Inferior parietal cortex (tissue), 1 donor: ENCODE measurements around the gene ETFA.

Experiments used
- DNase-seq: peaks from one replicate; pipeline ENCODE4 v3.0.0-alpha.2; 2016; ENCODE audit errors: extremely low spot score

Gene ETFA

DNA sequence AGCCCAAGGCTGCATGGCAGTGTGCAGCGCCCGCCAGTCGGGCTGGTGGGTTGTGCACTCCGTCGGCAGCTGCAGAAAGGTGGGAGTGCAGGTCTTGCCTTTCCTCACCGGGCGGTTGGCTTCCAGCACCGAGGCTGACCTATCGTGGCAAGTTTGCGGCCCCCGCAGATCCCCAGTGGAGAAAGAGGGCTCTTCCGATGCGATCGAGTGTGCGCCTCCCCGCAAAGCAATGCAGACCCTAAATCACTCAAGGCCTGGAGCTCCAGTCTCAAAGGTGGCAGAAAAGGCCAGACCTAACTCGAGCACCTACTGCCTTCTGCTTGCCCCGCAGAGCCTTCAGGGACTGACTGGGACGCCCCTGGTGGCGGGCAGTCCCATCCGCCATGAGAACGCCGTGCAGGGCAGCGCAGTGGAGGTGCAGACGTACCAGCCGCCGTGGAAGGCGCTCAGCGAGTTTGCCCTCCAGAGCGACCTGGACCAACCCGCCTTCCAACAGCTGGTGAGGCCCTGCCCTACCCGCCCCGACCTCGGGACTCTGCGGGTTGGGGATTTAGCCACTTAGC is 29.6 kb upstream of the ETFA start:
- no peak for DNase-seq

DNA sequence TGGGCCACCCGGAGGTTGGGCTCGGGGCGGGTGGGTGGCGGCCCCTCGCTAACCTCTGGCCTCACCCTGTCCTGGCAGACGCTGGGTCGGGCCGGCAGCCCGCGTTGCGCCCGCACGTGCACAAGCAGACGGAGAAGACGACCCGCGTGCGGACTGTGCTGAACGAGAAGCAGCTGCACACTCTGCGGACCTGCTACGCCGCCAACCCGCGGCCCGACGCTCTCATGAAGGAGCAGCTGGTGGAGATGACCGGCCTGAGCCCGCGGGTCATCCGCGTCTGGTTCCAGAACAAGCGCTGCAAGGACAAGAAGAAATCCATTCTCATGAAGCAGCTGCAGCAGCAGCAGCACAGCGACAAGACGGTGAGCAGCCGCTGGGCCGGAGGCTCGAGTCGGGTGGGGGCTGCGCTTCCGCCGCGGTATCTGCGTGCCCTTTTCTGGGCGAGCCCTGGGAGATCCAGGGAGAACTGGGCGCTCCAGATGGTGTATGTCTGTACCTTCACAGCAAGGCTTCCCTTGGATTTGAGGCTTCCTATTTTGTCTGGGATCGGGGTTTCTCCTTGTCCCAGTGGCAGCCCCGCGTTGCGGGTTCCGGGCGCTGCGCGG is 29.0 kb upstream of the ETFA start:
- no peak for DNase-seq

DNA sequence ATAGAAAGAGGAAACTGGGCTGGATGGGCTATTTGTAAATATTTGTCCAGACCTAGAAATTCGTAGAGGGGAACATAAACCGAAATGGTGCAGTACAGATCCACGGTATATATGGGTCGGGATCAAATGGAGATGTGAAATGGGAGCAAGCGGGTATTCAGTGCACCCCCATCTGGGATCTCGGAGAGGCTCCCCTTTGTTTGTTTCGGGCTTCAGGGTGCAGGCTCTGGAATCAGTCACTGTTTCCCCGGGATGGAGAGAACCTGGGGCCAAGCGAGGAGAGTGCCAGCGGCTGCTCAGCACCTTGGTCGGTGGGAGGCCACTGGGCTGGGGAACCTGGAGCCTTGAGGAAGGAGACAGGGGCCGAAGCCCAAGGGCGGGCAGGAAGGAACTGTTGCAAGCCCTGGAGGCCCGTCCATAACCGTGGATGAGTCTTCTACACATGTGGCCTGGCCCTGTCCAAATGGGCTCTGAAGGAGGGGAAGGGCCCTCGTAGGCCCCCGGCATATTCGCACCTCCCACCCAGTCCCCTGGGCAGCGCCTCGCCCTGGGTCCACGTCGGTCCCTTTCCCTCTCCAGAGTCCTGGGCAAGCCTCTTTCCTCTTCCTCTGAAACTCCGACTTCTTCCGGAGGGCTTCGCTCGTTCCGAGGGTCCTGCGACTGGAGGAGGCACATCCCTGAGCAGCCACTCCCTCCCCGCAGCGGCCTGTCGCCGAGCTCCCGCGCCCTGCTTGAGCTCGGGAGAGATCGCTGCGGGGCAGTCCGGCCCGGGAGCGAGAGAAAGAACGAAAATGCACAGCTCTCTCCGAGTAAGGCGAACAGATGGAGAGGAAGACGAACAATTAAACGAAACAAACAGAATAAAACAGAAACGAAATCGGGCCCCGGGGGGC is 28.3 kb upstream of the ETFA start:
- no peak for DNase-seq

DNA sequence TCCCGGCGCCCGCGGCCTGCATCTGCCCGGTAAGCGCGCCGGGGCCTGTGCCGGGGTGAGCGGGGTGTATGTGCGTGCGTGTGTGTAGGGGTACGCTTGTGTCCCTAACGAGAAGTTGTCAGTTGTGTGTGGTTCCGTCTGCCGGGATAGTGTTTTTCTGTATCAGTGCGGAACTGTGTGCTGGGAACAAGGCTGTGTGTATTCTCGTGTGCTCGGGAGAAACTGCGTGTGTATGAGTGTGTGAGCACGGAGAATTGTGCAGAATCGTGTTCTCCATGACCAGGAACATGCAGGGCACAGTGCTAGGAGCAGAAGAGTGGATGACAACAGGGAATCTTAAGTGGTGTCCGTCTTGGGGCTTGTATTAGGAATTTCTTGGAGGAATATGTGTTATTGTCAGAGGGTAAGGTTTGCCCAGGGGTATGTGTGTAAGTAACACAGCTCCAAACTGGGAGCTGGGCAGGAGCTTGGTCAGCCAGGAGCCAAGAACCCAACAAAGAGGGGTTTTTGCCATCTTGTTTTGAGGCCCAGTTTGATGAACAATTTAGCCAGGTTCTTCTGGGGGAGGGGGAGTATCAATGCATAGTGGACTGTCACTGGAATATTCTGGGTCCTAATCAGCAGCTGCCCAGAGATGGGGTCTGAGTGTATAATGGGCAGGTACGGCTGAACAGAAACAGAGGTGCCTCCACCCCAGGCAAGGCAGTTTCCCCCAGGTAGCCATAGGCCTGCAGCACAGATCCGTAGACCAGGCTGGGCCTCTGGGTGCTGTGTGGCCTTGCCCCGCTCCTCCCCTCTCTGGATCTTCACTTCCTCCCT is 27.4 kb upstream of the ETFA start:
- DNase-seq: no peak

DNA sequence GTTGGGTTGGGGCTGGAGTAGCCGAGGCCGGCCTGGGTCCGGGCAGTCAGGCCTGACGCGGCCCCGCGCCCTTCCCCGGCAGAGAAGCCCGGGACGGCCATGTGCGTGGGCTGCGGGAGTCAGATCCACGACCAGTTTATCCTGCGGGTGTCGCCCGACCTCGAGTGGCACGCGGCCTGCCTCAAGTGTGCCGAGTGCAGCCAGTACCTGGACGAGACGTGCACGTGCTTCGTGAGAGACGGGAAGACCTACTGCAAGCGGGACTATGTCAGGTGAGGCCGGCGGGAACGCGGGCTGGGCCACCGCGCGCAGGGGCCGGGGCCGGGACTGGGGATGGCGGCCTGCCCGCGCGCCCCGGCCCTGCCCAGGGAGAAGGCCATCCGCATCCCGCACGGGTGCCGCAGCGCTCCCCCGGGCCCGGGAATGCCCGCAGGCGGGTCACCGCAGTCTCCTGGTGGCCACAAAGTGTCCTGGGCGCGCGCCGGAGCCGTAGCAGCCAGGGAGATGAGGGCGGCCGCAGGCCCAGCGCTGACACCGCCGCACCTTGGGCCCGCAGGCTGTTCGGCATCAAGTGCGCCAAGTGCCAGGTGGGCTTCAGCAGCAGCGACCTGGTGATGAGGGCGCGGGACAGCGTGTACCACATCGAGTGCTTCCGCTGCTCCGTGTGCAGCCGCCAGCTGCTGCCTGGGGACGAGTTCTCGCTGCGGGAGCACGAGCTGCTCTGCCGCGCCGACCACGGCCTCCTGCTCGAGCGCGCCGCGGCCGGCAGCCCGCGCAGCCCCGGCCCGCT is 26.6 kb upstream of the ETFA start:
- no peak for DNase-seq

DNA sequence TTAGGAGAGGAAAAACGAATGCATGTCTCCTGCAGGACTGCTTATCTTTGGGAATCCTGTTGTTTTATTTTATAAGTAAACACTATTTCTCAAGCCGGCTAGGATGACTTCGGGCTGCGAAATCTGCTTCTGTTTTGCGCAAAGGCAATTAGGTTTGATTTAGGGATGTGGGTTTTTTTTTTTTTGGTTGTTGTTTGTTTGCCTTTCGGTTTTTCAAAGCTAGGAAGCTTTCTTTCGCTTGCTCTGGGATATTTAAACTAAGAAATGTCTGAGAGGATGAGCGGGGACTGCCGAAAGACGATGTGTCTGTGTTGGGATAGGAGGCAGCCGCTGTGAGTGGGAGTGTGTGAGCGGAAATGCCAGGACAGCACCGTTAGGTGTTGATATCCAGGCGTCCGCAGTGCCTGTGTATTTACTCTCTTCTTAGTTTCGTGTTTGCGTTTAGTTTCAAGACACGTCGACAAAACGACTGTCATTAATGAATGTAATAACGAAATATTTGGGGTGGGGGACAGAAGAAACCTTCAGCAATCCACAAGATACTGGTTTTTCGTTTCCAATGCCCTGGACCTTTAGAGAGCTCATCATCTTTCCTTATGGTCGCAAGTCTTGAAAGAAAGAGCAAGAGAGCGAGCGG is 25.9 kb upstream of the ETFA start:
- no peak for DNase-seq

DNA sequence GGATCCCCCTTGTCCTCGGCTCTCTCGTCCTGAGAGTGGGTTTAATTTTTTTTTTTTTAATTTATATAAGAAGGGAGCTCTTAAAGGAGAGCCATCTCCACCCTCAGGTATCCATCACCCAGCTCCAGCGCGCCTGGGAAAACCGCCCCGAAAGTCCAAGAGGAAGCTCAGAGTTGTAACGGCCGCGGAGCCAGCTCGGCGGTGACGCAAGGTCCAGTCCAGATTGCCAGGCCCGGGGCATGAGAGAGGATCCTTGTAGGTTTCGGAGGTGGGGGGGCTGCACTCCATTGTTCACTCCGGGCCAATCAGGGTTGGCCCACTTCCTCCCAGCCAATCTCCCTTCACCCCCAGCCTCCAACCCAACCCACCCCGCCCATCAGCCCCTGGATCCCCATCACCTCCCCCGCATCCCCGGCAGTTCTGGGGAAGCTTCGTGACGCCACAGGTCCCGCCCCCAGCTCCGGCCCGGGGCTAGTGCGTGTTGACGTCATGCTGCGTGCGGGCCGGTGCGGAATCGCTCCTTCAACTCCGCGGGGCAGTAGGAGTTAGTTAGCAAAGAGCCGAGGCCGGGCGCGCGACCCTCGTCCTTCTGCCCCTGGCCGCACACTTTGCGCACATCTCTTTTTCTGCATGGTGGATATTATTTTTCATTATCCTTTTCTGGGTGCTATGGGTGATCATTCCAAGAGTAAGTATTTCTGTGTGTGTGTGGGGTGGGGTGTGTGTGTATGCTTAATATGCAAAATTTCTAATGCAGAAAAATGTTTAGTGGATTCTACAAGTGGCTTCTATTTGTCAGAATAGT is 25.2 kb upstream of the ETFA start, which contains the start of gene ISL2:
TSS of gene ISL2 (plus strand) at position 520 of the 805 bp plus-strand sequence. CDS start at position 631, 111 bp downstream.
- peak; percentile 57 for DNase-seq

DNA sequence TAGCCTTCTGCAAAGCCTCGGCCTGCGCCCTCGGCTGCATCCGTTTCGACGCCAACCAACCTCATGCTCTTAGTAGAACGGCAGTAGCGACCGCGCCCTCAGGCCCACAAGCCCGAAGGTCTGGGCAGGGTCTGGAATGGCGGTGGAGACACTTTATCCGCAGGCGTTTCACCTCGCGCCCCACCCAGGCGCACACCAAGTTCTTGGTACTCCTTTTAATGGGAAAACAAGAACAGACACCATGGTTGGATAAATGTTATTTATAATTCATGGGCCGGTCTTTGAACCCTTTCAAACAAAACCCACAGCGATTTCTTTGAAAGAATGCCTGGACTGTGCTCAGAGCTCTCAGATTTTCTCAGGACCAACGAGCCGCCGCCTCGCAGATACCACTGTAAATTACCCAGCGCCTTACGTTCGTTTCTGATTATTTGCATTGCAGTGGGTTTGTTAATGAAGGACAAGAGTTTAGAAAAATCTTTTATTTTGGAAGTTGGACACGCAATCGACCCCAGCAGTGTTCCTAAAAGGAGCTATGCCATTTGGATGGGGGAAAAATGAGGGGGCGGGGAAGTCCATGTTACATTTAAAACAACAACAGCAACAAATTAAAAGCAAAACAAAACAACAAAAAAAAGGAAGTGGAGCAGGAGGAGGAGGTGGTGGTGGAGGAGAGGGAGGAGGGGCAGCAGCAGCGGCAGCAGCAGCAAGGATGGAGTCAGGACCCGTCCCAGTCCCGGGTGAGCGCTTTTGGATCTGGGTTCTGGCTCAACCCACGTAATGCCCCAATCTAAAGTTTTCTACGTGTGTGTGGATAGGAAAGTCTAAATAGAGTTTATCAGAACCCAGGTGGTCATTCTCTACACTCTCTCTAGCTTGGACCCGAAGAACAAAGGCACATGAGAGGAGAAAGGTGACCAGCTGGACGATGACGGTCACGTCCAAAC is 24.3 kb upstream of the ETFA start:
- no peak for DNase-seq

DNA sequence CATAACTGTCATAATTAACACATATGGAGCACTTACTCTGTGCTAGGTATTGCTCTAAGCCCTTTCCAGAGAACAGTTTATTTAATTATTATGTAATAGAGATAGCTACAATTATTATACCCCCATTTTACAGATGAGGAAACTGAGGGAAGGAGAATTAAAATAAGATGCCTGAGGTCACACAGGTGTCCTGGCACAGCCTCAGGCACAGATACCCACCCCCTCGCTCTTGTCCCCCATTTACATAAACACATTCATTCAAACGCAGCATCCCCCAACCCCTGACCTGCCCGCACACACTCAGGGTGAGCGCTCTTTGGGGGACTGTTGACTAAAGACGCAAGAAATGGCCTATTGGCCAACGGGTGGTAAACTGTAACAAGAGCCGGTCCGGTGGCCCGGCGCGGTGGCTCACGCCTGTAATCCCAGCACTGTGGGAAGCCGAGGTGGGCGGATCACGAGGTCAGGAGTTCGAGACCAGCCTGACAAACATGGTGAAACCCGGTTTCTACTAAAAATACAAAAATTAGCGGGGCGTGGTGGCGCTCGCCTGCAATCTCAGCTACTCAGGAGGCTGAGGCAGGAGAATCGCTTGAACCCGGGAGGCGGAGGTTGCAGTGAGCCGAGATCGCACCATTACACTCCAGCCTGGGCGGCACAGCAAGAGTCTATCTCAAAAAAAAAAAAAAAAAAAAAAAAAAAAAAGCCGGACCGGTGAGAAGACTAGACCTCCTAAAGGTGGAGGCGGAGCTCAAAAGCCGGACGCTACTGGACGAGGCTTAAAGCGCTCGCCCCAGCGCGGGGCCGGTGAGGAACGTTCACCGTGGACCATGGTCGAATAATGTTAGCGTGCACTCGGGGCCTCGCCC is 23.4 kb upstream of the ETFA start:
- no peak for DNase-seq

DNA sequence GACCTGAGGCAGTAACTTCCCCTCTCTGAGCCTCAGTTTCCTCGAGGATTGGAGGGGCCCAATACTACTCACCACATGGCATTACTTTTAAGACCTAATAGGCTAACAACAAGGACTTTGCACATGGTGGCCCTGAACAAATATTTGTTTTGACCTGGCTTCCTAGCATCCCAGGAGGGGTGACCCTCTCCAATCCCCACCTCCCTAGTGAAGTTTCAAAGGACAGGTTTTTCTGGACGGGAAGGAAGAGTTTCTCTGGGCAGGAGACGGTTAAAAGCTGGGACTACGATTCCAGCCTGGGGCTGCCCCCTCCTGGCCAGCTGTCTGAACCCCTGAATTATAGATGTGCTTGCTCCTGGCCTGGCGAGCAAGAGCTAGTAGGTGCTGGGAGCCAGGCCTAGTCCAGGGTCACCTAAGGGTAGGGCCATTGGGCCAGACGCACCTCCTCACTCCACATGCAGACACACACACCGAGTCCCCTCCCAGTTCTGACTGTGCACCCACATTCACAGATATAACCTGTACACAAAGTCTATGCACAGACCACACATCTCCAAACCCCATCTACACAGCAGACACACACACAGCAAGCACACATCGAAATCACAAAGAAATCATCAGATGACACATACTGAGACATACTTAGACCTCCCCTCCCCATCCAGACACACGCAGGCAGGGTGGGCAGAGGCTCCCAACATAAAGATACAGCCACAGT is 22.6 kb upstream of the ETFA start:
- DNase-seq: no peak

DNA sequence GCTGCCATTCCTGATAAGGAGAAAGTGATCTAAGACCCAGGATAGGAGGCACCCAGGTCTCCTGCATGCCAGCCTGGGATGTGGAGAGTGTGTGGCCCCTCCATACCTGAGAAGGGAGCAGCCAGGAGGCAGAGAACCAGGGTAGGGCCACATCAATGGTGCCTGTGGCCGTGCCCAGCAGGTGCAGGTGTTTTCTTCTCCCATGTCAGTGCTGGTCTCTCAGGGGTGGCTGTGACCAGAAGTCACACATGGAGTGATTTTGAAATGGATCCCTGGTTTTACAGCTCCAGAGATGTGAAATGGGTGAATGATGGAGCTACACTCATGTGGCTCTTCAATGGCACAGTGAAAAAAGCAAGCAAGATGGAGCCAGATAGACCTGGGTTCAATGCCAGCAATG is 22.0 kb upstream of the ETFA start:
- DNase-seq: no peak

DNA sequence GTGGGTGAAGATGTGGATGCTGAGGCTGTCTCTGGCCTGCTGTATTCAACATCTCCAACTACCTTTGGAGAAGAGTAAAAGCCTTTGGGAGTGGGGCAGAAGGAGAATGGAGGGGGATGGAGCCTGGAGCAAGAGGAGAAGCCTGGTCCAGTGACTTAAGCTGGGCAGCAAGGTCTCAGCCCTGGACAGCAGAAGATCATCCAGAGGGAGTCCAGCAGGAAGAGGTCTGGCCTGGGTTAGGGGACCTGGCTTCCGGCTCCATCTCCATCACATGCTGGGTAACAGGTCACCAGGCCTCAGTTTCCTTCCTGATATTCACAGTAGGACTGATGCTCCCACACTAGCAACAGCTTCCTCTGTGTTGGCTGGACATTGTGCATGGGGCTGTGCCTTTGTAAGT is 21.5 kb upstream of the ETFA start:
- no peak for DNase-seq

DNA sequence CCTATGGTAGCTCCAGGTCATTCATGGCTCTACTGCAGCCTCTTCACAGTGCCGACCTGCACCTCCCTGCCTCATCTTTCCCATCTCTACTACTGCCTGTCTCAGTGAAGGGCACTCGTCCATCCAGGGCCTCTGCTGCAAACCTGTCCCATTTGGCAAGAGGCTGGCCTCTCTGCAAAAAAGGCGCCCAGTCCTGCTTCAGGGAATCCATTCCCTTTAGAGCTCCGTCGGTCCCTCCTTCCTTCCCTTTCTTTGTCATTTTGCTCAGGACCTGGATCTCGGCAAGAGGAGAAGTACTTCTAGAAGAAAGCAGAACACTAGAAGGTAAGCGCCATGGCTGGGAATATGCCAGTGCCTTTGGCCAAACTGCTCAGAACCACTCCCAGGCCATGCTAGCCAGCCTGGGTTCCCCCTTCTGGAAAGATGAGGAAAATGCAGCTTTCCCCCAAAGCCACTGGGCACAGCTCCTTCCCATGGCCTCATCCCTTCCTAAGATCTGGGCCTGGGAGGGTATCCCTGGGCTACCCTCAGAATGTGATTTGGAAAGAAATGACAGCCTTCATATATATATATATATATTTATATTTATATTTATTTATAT is 18.9 kb upstream of the ETFA start:
- peak; percentile 33 for DNase-seq

DNA sequence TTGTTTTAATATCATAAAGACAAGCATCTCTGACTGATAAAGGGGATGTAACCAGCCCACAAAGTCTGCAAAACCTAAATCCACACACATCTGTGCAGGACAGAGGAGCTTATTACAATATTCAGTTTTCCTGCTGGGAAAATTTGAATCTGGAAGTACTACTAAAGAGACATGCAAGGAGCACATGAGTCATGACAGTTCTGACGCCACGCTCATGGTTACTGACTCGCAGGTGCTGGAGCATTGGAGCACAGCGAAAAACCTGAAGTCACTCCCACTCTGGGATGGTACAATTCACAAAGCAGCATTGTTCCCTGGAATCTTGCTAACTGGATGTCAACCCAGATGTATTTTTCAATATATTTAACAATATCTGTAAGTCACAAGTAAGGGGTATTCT is 17.7 kb upstream of the ETFA start:
- no peak for DNase-seq

DNA sequence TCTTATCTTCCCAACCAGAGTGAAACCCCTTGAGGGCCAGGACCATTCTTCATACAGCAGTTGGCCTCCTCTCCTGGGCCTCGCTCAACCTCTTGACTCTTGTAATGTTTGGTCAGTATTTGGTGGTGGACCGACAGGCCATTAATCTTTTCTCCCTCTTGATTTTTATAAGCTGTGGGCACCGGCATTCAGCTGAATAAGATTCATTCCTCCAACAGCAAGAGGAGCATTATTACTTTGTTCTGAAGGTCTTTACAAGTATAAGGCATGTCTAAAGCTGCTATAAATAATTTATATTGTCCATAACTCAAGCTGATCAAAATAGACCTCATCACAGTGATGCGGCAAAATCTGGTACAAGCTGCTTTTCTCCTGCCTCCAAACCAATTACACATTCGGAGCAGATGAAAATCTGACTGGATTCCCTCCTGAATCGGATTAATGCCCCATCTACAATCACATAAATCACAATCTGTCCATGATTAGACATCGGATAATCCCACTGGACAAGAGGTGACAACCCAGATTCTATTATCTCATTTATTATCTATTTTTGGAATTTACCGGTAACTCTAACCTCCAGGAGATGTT is 16.9 kb upstream of the ETFA start:
- DNase-seq: no peak
